Heart right ventricle (tissue), 16 donors: ENCODE results near the gene CPXM1. TPM values are rescaled to one million over a fixed set of nuclear protein-coding genes. Genes with fewer than 3 reads are reported as not detected.

Experiments used
- ATAC-seq, 8 donors: fragments of 200-7000 bp; cut with Tn5 transposase; one replicate each; pipeline ENCODE4 v1.9.1; 2020; ENCODE audit warnings: mild to moderate bottlenecking in 8 of 8, moderate library complexity in 8 of 8, moderate number of reproducible peaks in 1 of 8
- DNase-seq, 2 donors: peaks; one replicate each; pipeline ENCODE4 v3.0.0-alpha.2; 2020
- H3K27ac ChIP-seq, 10 donors: fragments of 200-600 bp; sonication (generic) in 2 of 10; one replicate each; pipeline versions ENCODE4 v1.5.0 to v1.8.0; 2020 to 2022; ENCODE audit warnings: mild to moderate bottlenecking in 3 of 10
- H3K27me3 ChIP-seq, 7 donors: fragments of 200-600 bp; one replicate each; pipeline ENCODE4 v1.8.0; 2021 to 2022; ENCODE audit warnings: mild to moderate bottlenecking in 2 of 7
- H3K36me3 ChIP-seq, 9 donors: fragments of 200-600 bp; sonication (generic) in 1 of 9; one replicate each; pipeline versions ENCODE4 v1.5.0 to v1.8.0; 2020 to 2022; ENCODE audit warnings: mild to moderate bottlenecking in 2 of 9
- H3K4me1 ChIP-seq, 9 donors: fragments of 200-600 bp; sonication (generic) in 1 of 9; one replicate each; pipeline versions ENCODE4 v1.5.0 to v1.8.0; 2020 to 2022; ENCODE audit warnings: mild to moderate bottlenecking in 4 of 9
- H3K4me3 ChIP-seq, 10 donors: fragments of 200-600 bp; sonication (generic) in 2 of 10; one replicate each; pipeline versions ENCODE4 v1.5.0 to v1.8.0; 2020 to 2022; ENCODE audit warnings: mild to moderate bottlenecking in 7 of 10, moderate library complexity in 2 of 10
- H3K9me3 ChIP-seq, 11 donors: fragments of 200-600 bp in 10 of 11; sonication (generic) in 2 of 11; one replicate each; pipeline versions ENCODE4 v1.5.0 to v1.8.0; 2013 to 2022; ENCODE audit warnings: mild to moderate bottlenecking in 2 of 11, control low read depth in 1 of 11, moderate library complexity in 1 of 11
- WGBS, 2 donors: extraction: QIAGEN DNeasy Blood & Tissue Kit; methylation state at CpG; one replicate each; pipeline ENCODE4 v1.1.7; 2013; ENCODE audit warnings: inconsistent platforms in 1 of 2; 5-methylcytosine and 5-hydroxymethylcytosine counted together
- intact Hi-C, 10 donors: fragments of 100-400 bp; cut with DNase I; formaldehyde crosslinking; loops; one replicate each; pipeline versions ENCODE4 v1.11.1 to v1.14.2; 2022
- polyA plus RNA-seq, 2 donors: library from polyadenylated mRNA; stranded (reverse); fragments of 200-250 nt; gene quantifications; one replicate each; pipeline ENCODE4 v1.2.3, GENCODE V29; 2013
- total RNA-seq, 10 donors: library from RNA; stranded (reverse); fragmentation: NEBNext Ultra II Directional in 3 of 10; extraction: Animal tissue kit (Norgen Biotek cat#: 25700) in 3 of 10; gene quantifications; one replicate each; pipeline versions ENCODE4 v1.2.1 to v1.2.4, GENCODE V29; 2021 to 2023
- TF ChIP-seq, protein P1 (sequence below), 9 donors: fragments of 200-600 bp; sonication (generic) in 2 of 9; IDR thresholded peaks; one replicate each; pipeline versions ENCODE4 v1.5.0 to v1.8.0; 2021 to 2022; ENCODE audit warnings: antibody characterized with exemption in 9 of 9, mild to moderate bottlenecking in 5 of 9, moderate library complexity in 1 of 9
- donor health status: Arrhythmogenic right ventricular cardiomyopathy.
- donor health status: ischemic (EF 13 %, LVEDD 7.1; RV severe dilation, severe dysfunction).
- donor health status: healthy with polysubstance abuse.
- donor health status: DM: no; HTN: yes; CAD: no.
- donor health status: DM: no; HTN: no; CAD: no.
- donor health status: ischemic (EF 25% LVEDD 6.9; RV normal size, moderate dysfunction).
- donor health status: ischemic (EF 25% LVEDD 5.7; RV mildly dilated, moderate dysfunction).
- donor health status: healthy.
- donor health status: DM: yes; HTN: yes; CAD: no.
- donor health status: Ischemic cardiomyopathy.
- donor health status: ischemic (EF 35%, LVEDD 5.7; RV mildly dilated, moderate dysfunction).
- donor health status: nonischemic (EF 11% LVEDD 7.7; RV severe dilation, severe dysfunction).
- donor health status: DM: yes; HTN: yes; CAD: no.
- donor health status: PGD.
- donor health status: ischemic (EF 29% LVEDD 5.4; RV normal size, mild dysfunction).
- donor health status: nonischemic (EF 23%, LVEDD 6.1; RV moderate dilation, normal function).

The CPXM1 gene
- total and polyA plus RNA-seq, 12 donors, result 0.48 to 4.9 (median 1.4) TPM; not detected in 1

DNA sequence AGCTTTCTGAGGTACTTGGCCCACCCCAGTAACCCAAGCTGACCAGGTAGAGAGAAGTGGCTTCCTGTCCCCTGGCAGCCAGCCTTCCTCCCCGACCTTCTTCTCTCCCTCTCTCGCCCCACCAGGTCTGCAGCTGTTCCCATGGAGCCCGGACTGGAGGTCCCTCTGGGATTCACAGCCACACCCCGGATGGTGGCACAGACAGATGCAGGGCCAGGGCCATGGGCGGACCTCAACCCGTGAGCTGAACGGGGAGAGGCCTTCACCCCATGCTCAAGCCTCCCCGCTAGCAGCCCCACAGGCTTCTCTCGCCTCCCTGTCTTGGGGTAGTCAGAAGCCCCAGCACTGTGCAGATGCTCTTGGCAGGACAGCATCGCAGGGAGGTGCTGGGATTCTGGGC lies 41.3 kb downstream of the CPXM1 start:
- DNase-seq, result no peak
- Histone ChIP-seq H3K4me1 (no peaks in the 10 kb centered on the region), H3K27ac (no peak overlapping the region), H3K27me3 (peaks cover 0 to 84% (median 56%) of the 10 kb centered on the region in 7 donors), H3K9me3 (no peaks in the 10 kb centered on the region), H3K36me3 (no peaks in the 10 kb centered on the region), H3K4me3 (no peak overlapping the region)
- TF ChIP-seq, protein P1, sequence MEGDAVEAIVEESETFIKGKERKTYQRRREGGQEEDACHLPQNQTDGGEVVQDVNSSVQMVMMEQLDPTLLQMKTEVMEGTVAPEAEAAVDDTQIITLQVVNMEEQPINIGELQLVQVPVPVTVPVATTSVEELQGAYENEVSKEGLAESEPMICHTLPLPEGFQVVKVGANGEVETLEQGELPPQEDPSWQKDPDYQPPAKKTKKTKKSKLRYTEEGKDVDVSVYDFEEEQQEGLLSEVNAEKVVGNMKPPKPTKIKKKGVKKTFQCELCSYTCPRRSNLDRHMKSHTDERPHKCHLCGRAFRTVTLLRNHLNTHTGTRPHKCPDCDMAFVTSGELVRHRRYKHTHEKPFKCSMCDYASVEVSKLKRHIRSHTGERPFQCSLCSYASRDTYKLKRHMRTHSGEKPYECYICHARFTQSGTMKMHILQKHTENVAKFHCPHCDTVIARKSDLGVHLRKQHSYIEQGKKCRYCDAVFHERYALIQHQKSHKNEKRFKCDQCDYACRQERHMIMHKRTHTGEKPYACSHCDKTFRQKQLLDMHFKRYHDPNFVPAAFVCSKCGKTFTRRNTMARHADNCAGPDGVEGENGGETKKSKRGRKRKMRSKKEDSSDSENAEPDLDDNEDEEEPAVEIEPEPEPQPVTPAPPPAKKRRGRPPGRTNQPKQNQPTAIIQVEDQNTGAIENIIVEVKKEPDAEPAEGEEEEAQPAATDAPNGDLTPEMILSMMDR (IDR thresholded peaks at IDR 0.05), result no peak
- no peak for ATAC-seq
- intact Hi-C loops, result loop anchor here in 7 of 10 donors (5.0 to 10.0 kb wide), 6 partner anchors 86 to 246 kb away; partner anchors contain the start of genes PCED1A (in 1 of the 7) and VPS16 (in 1 of the 7)
- 85 to 86% methylated on average over 10 of the region's 10 CpGs for WGBS, 2 donors

DNA sequence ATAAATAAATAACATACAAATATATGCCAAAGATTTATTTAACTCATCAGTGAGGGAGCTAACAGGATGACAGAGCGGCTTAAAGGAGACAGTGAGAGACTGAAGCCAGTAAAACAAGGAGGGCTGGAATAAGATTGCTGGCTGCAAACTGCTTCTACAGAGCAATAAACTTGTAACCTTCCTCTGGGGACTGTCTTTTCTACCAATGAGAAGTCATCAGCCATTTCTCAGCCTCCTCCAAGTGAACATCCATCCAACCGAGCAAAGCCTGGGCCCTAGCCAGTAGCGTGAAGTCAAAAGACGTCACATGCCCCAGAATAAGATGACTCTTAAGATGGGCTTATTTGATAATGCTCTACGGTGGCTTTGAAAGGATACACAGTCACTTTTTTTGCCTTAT lies 42.5 kb downstream of the CPXM1 start:
- Histone ChIP-seq H3K4me1 (peaks cover 0 to 7% (median 5%) of the 10 kb centered on the region in 9 donors), H3K36me3 (no peaks in the 10 kb centered on the region), H3K27me3 (peaks cover 0 to 85% (median 57%) of the 10 kb centered on the region in 7 donors), H3K4me3 (no peak overlapping the region), H3K9me3 (no peaks in the 10 kb centered on the region), H3K27ac (no peak overlapping the region)
- 68 to 69% methylated on average over 5 of the region's 5 CpGs for WGBS, 2 donors
- TF ChIP-seq, protein P1 (IDR thresholded peaks at IDR 0.05), result no peak
- ATAC-seq (no peak), DNase-seq (no peak)
- intact Hi-C loops, result loop anchor here in 7 of 10 donors (5.0 to 10.0 kb wide), 6 partner anchors 87 to 247 kb away; partner anchors contain the start of genes PCED1A (in 1 of the 7) and VPS16 (in 1 of the 7)

DNA sequence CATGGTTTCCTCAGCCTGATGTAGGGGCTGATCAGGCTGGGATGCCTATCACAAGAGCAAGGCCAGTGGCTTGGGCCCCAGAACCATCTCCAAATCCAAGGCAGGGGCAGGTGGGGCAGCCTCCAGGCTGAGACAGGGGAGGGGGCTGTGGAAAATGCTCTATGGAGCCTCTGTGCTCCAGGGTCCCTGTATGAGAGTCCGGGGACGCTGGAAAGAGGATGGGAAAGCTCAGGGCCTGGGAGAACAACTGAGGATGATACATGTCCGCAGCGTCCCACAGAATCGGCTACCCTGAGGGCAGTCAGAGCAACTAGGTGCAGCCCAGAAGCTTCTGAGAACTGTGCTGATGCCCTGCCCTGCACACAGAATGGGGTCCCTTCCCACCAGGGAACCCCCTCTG lies 43.4 kb downstream of the CPXM1 start:
- TF ChIP-seq, protein P1 (IDR thresholded peaks at IDR 0.05), result no peak
- no peaks in the 10 kb centered on the region for H3K9me3 ChIP-seq
- no peak for ATAC-seq

DNA sequence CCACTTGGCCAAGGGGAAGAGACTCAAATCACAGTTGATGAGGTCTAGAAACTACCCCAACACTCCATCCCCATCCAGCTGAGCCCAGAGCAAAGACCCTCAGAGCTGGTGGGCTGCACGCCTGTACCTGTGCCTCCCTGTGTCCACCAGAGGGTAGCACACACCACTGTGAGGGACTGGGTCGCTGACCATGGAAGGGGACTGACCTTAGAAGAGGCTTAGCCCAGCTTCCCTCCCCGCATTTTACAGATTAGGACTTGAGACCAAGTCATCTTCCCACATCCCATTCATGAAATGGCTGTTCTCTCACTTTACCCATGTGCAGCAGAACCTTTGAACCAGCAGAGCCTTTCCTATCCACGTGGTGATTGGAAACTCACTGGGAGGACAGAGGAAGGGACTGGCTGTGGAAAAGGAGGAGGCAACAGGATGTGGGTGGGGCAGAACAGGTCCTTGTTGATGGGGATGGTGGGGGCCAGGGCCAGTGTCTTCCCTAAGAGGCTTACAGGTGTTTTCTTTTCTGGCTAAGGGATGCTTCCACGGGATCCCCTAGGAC lies 44.3 kb downstream of the CPXM1 start:
- WGBS, 2 donors, result 47 to 50% methylated on average over 5 of the region's 5 CpGs
- H3K27ac ChIP-seq, result no peak overlapping the region
- H3K36me3 ChIP-seq, result no peaks in the 10 kb centered on the region
- intact Hi-C loops, result loop anchor here in 7 of 10 donors (5.0 to 10.0 kb wide), 6 partner anchors 89 to 249 kb away; partner anchors contain the start of genes PCED1A (in 1 of the 7) and VPS16 (in 1 of the 7)
- DNase-seq (no peak), ATAC-seq (peak in 2 of 8 donors; percentile 40 to 43)
- H3K27me3 ChIP-seq, result peaks cover 5 to 88% (median 70%) of the 10 kb centered on the region in 7 donors
- no peak overlapping the region for H3K4me3 ChIP-seq
- no peaks in the 10 kb centered on the region for H3K9me3 ChIP-seq
- TF ChIP-seq, protein P1 (IDR thresholded peaks at IDR 0.05), result peak in 7 of 9 donors; percentile 39 to 64 (median 53)
- peaks cover 8 to 23% (median 20%) of the 10 kb centered on the region in 9 donors for H3K4me1 ChIP-seq

More for the DNA sequence above, 43.4 kb downstream of the CPXM1 start:
- WGBS, 2 donors, result 89 to 92% methylated on average over 5 of the region's 5 CpGs
- Histone ChIP-seq H3K27me3 (peaks cover 2 to 84% (median 63%) of the 10 kb centered on the region in 7 donors), H3K4me3 (no peak overlapping the region), H3K36me3 (no peaks in the 10 kb centered on the region), H3K27ac (no peak overlapping the region), H3K4me1 (peaks cover 4 to 14% (median 13%) of the 10 kb centered on the region in 9 donors)
- intact Hi-C loops, result loop anchor here in 7 of 10 donors (5.0 to 10.0 kb wide), 6 partner anchors 88 to 248 kb away; partner anchors contain the start of genes PCED1A (in 1 of the 7) and VPS16 (in 1 of the 7)
- no peak for DNase-seq
